ENCODE results near the gene BEST3.

DNA sequence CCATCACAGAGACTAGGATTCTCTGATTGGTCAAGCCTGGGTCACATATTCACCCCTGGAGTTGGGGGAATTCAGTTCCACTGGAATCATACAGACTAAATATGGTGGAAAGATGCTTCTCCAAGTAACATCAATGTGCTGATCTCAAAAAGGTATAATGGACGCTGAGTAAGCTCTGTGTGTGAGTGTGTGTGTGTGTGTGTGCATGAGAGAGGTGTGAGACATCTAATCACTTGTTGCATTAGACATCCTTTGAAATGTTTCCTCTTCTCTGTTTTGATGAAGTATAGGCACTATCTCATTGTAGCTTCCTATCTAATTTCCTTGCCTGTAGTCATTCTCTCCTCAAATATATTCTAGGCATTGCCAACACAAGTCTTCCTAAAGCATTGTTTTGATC is 34.5 kb upstream of the BEST3 start:
- TF ChIP-seq, protein P1, sequence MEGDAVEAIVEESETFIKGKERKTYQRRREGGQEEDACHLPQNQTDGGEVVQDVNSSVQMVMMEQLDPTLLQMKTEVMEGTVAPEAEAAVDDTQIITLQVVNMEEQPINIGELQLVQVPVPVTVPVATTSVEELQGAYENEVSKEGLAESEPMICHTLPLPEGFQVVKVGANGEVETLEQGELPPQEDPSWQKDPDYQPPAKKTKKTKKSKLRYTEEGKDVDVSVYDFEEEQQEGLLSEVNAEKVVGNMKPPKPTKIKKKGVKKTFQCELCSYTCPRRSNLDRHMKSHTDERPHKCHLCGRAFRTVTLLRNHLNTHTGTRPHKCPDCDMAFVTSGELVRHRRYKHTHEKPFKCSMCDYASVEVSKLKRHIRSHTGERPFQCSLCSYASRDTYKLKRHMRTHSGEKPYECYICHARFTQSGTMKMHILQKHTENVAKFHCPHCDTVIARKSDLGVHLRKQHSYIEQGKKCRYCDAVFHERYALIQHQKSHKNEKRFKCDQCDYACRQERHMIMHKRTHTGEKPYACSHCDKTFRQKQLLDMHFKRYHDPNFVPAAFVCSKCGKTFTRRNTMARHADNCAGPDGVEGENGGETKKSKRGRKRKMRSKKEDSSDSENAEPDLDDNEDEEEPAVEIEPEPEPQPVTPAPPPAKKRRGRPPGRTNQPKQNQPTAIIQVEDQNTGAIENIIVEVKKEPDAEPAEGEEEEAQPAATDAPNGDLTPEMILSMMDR (IDR thresholded peaks at IDR 0.05), result no peak
- no peak for TF ChIP-seq POLR2A (IDR thresholded peaks at IDR 0.05)
